Testis (tissue), 3 donors: ENCODE results near the gene FOXP4. TPM values are rescaled to one million over a fixed set of nuclear protein-coding genes. Genes with fewer than 3 reads are reported as not detected.

Source experiments
- DNase-seq: peaks from one replicate; pipeline ENCODE4 v3.0.0-alpha.2; 2019
- H3K27ac ChIP-seq, 2 donors: fragments of 200-600 bp; sonication (generic); one replicate each; pipeline ENCODE4 v1.5.1; 2019
- H3K27me3 ChIP-seq: fragments of 200-600 bp; sonication (generic); one replicate; pipeline ENCODE4 v1.5.1; 2019
- H3K36me3 ChIP-seq: fragments of 200-600 bp; sonication (generic); one replicate; pipeline ENCODE4 v1.5.1; 2017; ENCODE audit warnings: low read depth; ENCODE audit errors: missing control alignments
- H3K4me1 ChIP-seq: fragments of 200-600 bp; sonication (generic); one replicate; pipeline ENCODE4 v1.5.1; 2019
- H3K4me3 ChIP-seq, 2 donors: fragments of 200-600 bp; sonication (generic); one replicate each; pipeline ENCODE4 v1.5.1; 2017 to 2019
- H3K9me3 ChIP-seq: fragments of 200-600 bp; sonication (generic); one replicate; pipeline ENCODE4 v1.5.1; 2017
- POLR2A ChIP-seq: fragments of 450-650 bp; IDR thresholded peaks from one replicate; pipeline ENCODE4 v1.6.1; 2017; ENCODE audit warnings: antibody characterized with exemption, mild to moderate bottlenecking, moderate library complexity
- WGBS, 2 donors: methylation state at CpG; one replicate each; pipeline ENCODE4 v1.1.5; 2018; 5-methylcytosine and 5-hydroxymethylcytosine counted together
- intact Hi-C: fragments of 100-400 bp; cut with DNase I; formaldehyde crosslinking; loops from one replicate; pipeline ENCODE4 v1.15.1; 2023; ENCODE audit warnings: low total_unique reads
- polyA plus RNA-seq: library from polyadenylated mRNA; stranded (reverse); fragments of 350-450 nt; fragmentation: Illumina TruSeq; extraction: RNeasy Lipid Tissue Mini Kit (QIAGEN cat#74804); gene quantifications from one replicate; pipeline ENCODE4 v1.2.3, GENCODE V29; 2014; ENCODE audit warnings: low read depth, low replicate concordance; ENCODE audit not compliant: insufficient read depth
- total RNA-seq, 2 donors: library from RNA; depleted of rRNA; stranded (reverse); fragments of >200 nt; gene quantifications; one replicate each; pipeline ENCODE4 v1.2.3, GENCODE V29; 2016
- TF ChIP-seq, protein P1 (sequence below), 3 experiments: fragments of 450-650 bp in 2 of 3; fragments of 200-600 bp in 1 of 3; sonication (generic) in 1 of 3; IDR thresholded peaks; one replicate each; pipeline ENCODE4 v1.5.1; 2016 to 2019; ENCODE audit warnings: antibody characterized with exemption in 3 of 3, mild to moderate bottlenecking in 2 of 3, moderate library complexity in 1 of 3

The FOXP4 gene
- total and polyA plus RNA-seq, 3 donors from 2014 or later, result 38.0 to 50.2 (median 39.7) TPM

DNA sequence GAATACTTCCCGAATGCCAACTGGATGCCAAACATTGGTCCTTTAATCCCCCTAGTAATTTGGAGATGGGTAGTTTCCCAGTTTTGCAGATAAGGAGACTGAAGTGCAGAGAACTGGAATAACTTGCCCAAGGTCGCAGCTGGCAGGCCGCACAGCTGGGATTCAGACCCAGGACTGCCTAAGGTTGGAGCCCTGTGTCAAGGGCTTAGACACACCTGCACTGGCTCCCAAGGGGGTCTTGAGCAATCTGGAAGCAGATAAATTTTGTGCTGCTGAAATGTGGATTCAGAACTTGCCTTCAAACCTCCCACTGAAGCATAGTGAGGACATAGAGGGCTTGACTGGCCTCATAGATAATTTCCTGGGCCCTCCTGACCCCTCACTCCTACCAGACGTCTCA, 30.5 kb downstream of the FOXP4 start:
- H3K27ac ChIP-seq, result no peak overlapping the region

DNA sequence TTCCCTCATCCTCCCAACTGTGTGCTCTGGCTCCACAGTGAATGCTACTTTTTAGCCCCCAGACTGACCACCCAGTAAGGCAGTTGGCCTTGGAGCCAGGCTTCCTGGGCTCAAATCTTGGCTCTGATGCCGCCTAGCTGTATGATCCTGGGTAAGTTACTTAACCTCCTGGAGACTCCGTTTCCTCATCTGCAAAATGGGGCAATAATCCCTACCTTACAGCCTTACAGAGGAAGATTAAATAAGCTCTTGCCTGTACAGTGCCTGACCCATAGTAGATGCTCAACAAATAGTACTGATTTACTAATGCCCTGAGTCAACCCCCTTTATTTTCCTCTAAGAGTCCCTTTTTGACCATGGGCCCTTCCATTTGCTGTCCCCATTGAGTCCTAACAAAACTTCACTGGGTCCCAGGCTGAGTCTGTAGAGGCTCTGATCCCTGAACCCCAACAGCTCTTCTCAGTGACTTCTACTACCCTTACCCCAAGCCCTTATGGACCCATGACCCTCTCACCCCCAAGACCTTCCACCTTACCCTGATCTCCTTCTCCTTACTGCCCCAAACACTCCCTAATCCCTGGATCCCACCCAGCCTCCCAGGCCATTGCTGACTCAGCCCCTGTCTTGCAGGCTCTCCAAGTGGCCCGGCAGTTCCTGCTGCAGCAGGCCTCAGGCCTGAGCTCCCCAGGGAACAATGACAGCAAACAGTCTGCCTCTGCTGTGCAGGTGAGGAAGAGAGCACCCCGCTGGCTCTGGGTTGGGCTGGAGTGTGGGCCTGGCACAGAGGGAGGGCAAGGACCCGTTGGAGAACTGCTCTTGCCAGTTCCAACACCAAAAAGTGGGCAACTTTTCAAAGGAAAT, 31.4 kb downstream of the FOXP4 start:
- no peak for DNase-seq
- no peak overlapping the region for H3K4me3 ChIP-seq
- H3K27me3 ChIP-seq, result no peaks in the 10 kb centered on the region
- intact Hi-C loops, result no loop called here
- 80 to 85% methylated on average over 4 to 5 of the region's 5 CpGs for WGBS, 2 donors
- H3K4me1 ChIP-seq, result no peaks in the 10 kb centered on the region
- no peaks in the 10 kb centered on the region for H3K9me3 ChIP-seq
- H3K36me3 ChIP-seq, result no peaks in the 10 kb centered on the region
- no peak overlapping the region for H3K27ac ChIP-seq
- TF ChIP-seq, protein P1, sequence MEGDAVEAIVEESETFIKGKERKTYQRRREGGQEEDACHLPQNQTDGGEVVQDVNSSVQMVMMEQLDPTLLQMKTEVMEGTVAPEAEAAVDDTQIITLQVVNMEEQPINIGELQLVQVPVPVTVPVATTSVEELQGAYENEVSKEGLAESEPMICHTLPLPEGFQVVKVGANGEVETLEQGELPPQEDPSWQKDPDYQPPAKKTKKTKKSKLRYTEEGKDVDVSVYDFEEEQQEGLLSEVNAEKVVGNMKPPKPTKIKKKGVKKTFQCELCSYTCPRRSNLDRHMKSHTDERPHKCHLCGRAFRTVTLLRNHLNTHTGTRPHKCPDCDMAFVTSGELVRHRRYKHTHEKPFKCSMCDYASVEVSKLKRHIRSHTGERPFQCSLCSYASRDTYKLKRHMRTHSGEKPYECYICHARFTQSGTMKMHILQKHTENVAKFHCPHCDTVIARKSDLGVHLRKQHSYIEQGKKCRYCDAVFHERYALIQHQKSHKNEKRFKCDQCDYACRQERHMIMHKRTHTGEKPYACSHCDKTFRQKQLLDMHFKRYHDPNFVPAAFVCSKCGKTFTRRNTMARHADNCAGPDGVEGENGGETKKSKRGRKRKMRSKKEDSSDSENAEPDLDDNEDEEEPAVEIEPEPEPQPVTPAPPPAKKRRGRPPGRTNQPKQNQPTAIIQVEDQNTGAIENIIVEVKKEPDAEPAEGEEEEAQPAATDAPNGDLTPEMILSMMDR (IDR thresholded peaks at IDR 0.05), result no peak
- no peak for TF ChIP-seq POLR2A

More for the DNA sequence above, 30.5 kb downstream of the FOXP4 start:
- no peak overlapping the region for H3K4me3 ChIP-seq
- no peaks in the 10 kb centered on the region for H3K9me3 ChIP-seq
- TF ChIP-seq, protein P1 (IDR thresholded peaks at IDR 0.05), result no peak
- TF ChIP-seq POLR2A, result no peak
- WGBS, 2 donors, result 80 to 85% methylated on average over 4 of the region's 4 CpGs
- no peak for DNase-seq
- intact Hi-C loops, result no loop called here
- no peaks in the 10 kb centered on the region for H3K27me3 ChIP-seq
- H3K4me1 ChIP-seq, result no peaks in the 10 kb centered on the region
- H3K36me3 ChIP-seq, result no peaks in the 10 kb centered on the region

DNA sequence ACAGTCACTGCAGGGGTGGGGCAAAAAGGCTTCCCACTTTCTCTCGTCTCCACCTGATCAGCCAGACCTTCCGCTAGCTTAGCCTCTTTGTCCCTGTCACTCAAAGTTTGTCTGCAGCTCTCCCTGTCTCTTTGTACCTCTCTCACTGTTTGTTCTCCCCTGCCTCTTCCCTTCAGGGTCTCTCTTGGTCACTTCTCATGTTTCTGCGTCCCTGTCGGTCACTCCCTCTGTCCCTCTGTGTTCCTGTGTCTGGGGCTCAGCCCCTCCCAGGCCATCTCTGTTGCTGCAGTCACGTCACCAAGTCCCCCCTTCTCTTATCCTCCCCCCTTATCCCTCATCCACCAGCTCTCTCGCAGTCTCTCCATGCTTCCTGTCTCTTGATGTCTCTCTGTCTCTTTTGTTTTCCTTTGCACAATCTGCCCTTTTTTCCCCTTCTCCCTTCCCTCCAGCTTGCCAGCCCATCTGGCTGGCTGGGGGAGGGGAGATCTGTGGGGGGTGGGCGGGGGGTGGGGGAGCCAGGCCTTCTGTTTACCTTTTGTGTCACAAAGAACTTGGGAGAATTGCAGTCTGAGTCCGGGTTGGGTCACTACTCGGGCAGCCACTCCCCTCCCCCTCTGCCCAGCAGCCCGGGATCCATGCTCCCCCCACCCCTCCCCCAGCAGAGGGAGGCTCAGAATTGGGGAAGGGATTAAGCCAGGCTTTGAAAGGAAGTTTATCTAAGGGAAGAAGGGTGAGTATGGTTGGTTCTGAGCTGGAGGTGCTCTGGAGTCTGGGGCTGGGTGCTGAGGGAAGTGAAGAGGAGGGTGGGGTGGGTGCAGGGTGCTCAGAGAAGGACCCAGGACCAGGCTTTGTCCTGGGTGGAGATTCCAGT, 32.3 kb downstream of the FOXP4 start:
- intact Hi-C loops, result no loop called here
- no peak for DNase-seq
- Histone ChIP-seq H3K4me1 (no peaks in the 10 kb centered on the region), H3K27ac (no peak overlapping the region), H3K36me3 (no peaks in the 10 kb centered on the region), H3K9me3 (no peaks in the 10 kb centered on the region), H3K27me3 (no peaks in the 10 kb centered on the region), H3K4me3 (no peak overlapping the region)
- no peak for TF ChIP-seq POLR2A
- TF ChIP-seq, protein P1 (IDR thresholded peaks at IDR 0.05), result no peak
- 71 to 76% methylated on average over 10 of the region's 10 CpGs for WGBS, 2 donors

DNA sequence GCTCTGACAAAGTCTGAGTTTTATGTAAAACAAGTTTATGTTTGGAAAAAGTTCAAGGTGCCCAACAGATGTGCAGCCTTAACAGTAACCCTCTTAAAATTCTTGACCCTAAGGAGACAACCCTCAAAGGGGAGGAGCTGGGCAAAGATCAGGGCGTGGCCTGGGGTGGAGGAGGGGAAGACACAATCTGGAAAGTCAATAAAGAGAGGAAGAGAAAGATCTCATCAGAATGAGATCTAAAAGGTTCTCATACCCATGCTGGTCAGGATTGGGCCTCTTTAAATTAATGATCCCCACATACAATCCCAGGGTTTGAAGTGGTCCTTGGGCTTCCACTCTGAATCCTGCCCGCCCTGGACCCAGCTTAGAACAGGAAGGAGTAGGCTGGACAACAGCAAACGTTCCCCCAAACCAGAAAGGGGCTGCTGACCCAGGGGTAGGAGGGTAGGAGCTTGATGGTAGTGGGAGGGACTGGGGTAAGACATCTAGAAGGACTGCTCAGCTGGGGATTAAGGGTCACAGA, 33.0 kb downstream of the FOXP4 start:
- no peaks in the 10 kb centered on the region for H3K9me3 ChIP-seq
- whole genome bisulfite sequencing, 2 donors, result 83 to 85% methylated on average over 3 of the region's 3 CpGs
- no peak for TF ChIP-seq POLR2A
- TF ChIP-seq, protein P1 (IDR thresholded peaks at IDR 0.05), result no peak
- H3K4me3 ChIP-seq, result no peak overlapping the region
- H3K36me3 ChIP-seq, result no peaks in the 10 kb centered on the region
- no peak overlapping the region for H3K27ac ChIP-seq
- DNase-seq, result no peak
- H3K4me1 ChIP-seq, result no peaks in the 10 kb centered on the region
- no peaks in the 10 kb centered on the region for H3K27me3 ChIP-seq
- intact Hi-C loops, result no loop called here
